GM18508 (cell line): ENCODE results near the gene HELZ.

Experiments
- ATAC-seq: cut with Tn5 transposase; IDR thresholded peaks from one replicate; pipeline ENCODE4 v1.9.1; 2021; ENCODE audit warnings: moderate number of reproducible peaks; ENCODE audit not compliant: insufficient read depth, unreplicated experiment

The HELZ gene

GRCh38 chr17:67058036-67058435 lies 187.0 kb downstream of the HELZ start:
- ATAC-seq = no peak

- ATAC-seq = no peak
These were observed 188.1 kb downstream of the HELZ start for GRCh38 chr17:67056746-67057490.

- ATAC-seq = no peak
These were observed 188.9 kb downstream of the HELZ start for GRCh38 chr17:67055811-67056745.

- ATAC-seq = no peak
These were observed 190.0 kb downstream of the HELZ start for GRCh38 chr17:67055041-67055443.

- no peak for ATAC-seq
These were observed 190.4 kb downstream of the HELZ start for GRCh38 chr17:67054608-67055007.

- ATAC-seq = no peak
These were observed 190.9 kb downstream of the HELZ start for GRCh38 chr17:67054011-67054591.

- no peak for ATAC-seq
These were observed 191.5 kb downstream of the HELZ start for GRCh38 chr17:67053438-67054000.

- no peak for ATAC-seq
These were observed 192.1 kb downstream of the HELZ start for GRCh38 chr17:67052720-67053437.

- no peak for ATAC-seq
These were observed 193.2 kb downstream of the HELZ start for GRCh38 chr17:67051837-67052236.

- no peak for ATAC-seq
These were observed 193.8 kb downstream of the HELZ start for GRCh38 chr17:67051155-67051538.

- ATAC-seq = no peak
These were observed 194.4 kb downstream of the HELZ start for GRCh38 chr17:67050471-67051154.

GRCh38 chr17:67050066-67050465 lies 194.9 kb downstream of the HELZ start:
- no peak for ATAC-seq

GRCh38 chr17:67049025-67049739 lies 195.8 kb downstream of the HELZ start:
- no peak for ATAC-seq

GRCh38 chr17:67047382-67047781 lies 197.6 kb downstream of the HELZ start:
- no peak for ATAC-seq

GRCh38 chr17:67046398-67046797 lies 198.6 kb downstream of the HELZ start:
- ATAC-seq = no peak

GRCh38 chr17:67044940-67045339 lies 200.1 kb downstream of the HELZ start:
- ATAC-seq = no peak

GRCh38 chr17:67044016-67044772 lies 200.8 kb downstream of the HELZ start, which contains the start of gene CACNG1:
Gene CACNG1, plus strand, starts transcription at chr17:67044554. Its CDS starts 107 bp downstream, at chr17:67044661.
- ATAC-seq = no peak

GRCh38 chr17:67043283-67043682 lies 201.7 kb downstream of the HELZ start:
- ATAC-seq = no peak
